Activated T-helper 1 cell treated with anti-CD3 and anti-CD28 coated beads, Interleukin-2, amount 50 U/mL, for 16 hours (primary cell): Measurements from ENCODE around the gene NKIRAS2.

Source experiments
- DNase-seq, 2 donors: peaks; one replicate each; pipeline ENCODE4 v3.0.0-alpha.2; 2020; ENCODE audit warnings: low read depth in 1 of 2, low spot score in 1 of 2

The NKIRAS2 gene

DNA sequence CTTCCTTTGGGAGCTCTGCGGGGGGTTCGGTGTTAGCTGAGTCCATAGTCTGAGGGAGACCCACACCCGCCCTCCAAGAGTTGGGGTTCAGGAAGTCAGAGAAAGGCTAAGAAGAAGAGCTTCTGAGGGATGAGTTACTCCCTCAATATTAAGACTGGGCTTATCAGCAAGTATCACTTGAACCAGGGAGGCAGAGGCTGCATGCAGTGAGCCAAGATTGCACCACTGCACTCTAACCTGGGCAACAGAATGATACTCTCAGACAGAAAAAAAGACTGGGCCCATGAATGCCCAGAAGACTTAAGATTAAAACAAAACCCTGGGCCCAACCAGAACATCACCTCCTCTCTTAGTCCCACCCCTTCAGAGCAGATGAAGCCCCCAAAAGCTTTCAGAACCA lies 6.0 kb downstream of the NKIRAS2 start:
- DNase-seq, result no peak

- no peak for DNase-seq
Observed at GRCh38 chr17:42026857-42027589, 7.1 kb downstream of the NKIRAS2 start.

DNA sequence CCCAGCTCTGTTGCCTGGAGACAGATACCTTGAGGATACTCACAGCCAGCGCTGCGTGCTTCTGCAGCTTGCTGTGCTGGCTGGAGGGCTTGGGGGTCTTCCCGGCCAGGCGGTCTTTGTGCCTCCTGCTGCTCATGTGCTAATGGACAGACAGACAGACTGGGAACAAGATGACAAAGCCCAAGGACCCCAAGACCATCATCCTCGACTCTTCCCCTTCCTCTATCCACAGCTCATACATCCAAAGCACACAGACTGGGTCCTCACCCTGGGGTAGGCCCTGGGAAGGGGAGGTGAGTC lies 7.7 kb downstream of the NKIRAS2 start:
- DNase-seq, result no peak

- DNase-seq, result no peak
Observed at GRCh38 chr17:42027961-42028790, 8.3 kb downstream of the NKIRAS2 start.

- no peak for DNase-seq
Observed at GRCh38 chr17:42028791-42029127, 8.9 kb downstream of the NKIRAS2 start.

- DNase-seq, result no peak
Observed at GRCh38 chr17:42031584-42031983, 11.7 kb downstream of the NKIRAS2 start.

GRCh38 chr17:42034059-42034458 lies 14.2 kb downstream of the NKIRAS2 start:
- DNase-seq, result no peak

DNA sequence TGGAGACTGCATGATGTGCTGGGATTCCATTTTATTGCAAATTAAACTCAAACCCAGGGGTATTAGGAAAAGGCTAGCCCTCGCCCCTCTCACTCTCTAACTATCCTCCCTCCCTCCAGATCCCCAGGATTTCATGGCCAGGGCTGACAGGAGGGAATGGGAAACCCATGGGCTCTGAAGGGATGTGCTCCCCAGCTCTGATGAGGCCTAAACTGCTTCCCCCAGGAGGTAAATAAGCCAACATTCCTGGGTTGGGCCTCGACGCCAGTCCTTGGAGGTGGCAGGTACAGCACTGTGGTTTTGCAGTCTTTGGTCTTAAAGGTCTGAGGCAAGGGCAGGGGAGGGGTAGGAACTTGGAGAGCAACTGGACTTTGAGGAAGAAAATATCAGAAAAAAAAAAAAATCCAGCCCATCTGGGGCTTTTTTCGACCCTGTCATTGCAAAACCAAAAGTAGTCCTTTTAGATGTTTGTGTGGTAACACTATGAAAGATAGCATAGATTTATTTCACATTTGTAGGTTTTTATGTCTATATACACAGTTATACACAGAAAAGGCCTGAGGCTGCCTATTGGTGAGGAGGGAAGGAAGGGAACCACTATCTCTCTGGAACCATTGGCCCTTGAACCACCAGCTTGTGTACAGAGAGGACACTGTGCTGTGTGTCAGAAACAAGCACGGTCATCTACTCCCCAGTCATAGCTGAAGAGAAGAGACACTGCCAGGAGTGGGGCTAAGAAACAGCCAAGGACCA lies 18.5 kb downstream of the NKIRAS2 start:
- DNase-seq, result no peak

DNA sequence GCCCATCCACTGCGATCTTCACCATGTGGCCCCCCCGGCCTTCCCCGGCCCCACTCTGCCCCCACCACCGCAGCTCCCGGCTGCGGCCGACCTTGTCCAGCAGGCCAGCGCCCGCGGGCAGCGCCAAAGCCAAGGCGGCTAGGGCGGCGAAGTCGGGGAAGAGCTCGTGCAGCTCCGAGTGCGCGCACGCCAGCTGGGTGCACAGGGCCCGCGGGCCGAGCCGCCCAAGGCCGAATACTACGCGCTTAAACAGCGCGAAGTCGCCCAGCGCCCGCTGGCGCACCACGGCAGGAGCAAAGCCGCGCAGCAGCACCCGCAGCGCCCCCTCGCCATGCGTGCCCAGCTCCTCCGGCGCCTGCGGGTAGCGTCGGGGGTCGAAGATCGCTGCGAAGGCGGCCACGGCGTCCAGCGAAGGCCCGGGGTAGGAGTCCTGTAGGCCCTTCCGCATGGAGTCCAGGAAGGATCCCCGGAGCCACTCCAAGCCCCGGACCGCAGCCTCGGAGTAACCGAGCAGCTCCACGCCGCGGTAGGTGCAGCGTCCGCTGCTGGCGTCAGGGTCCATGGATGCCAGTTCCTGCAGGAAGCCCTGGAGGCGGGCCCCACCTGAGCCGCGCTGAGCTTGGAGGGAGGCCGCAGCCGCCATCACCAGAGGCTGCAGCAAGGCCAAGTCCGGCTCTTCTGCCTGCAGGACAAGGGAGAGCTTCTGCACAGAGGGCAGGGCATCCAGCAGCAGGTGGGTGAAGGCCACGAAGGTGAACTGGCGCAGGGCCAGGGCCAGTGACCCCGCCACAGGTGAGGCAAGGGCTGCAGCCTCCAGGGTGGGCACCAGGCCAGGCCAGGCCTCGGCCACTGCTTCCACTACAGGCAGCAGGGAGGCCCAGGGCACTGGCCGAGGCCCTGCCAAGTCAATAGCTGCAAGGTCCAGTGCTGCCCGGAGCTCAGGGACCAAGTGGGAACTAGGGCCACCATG lies 20.2 kb downstream of the NKIRAS2 start:
- DNase-seq, result no peak

DNA sequence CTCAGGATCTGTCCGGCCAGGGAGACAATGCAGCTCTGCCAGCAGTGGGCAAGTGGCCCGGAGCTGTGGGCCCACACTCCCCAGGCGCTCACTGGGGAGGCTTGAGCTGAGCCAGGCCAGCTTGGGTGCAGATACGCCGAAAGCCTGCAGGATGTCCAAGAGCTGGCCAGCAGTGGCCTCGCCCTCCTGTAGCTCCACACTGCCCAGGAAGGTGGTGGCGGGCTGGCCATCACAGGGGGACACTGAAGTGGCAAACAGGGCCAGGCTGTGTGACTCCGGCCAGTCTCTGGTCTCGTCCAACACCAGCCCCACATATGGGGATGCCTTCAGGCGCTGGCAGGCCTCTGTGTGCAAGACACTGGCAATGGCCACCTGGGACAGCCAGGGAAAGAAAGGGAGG lies 20.9 kb downstream of the NKIRAS2 start:
- no peak for DNase-seq

DNA sequence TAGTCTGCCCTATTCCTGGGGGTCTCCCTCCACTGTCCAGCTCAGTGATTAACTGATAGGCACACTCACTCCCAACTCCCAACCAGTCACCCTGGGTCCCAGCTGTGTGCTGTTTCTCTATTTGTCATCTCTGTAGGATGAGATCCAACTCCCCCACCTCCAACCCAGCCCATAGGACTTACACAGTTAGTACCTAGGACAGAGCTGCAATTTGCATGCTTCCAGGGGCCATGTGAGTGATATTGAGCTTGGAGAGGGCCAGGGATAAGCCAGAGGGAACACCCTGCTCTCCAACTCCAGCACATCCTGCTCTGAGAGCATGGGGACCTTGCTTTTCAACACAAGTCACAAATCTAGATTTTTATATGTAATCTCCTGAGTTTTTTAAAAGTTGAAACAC lies 21.7 kb downstream of the NKIRAS2 start:
- DNase-seq, result no peak

DNA sequence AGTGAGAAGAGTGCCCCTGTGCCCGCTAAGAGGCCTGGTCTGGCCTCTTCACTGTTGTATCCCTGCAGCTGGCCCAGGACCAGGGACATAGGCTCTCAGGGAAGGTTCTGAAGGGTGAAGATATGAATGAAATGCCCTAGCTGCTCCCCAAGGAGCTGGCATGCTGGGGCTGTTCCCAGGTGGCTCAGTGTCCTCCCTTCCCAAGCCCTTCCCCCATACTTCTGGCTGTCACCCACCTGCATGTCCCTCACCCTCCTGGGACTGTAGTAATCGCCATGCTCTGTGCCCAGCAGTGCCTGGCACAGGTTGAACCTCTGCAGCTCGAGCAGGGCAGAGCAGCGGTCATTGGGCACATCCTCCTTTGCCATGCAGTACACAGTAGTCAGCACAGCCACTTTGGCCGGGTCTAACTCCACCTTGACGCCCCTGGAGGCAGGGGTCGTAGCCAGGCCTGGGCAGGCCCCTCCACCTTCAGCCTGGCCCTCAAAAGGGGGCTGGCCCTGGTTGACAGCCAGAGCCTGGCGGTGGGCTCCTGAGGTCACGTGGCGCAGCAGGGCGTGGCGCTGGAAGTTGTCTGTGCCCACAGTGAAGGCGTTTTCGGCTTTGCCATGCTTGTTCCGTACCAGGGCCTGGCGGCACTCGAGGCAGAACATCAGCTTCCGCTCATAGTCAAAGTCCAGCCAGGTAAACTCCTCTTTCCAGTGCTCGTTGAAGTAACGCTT lies 22.9 kb downstream of the NKIRAS2 start:
- DNase-seq, result no peak

DNA sequence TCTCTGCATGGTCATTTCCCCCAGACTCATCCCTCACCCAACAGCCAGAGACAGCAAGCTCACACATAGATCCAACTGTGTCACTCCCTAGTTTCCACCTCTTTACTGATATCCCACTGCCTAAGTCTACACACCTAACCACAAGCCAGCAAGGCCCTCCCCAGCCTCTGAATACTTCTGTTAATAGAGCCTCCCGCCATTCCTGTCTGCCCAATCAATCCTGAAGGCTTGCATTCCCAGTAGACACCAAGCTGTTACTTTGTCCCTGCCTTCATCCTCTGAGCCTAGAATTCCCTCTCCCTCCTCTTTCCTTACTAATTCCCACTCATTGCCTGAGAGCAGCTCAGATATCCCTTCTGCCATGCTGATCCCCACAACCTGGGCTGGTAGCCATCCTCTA lies 25.8 kb downstream of the NKIRAS2 start:
- no peak for DNase-seq

GRCh38 chr17:42047343-42047742 lies 27.5 kb downstream of the NKIRAS2 start:
- DNase-seq, result no peak

DNA sequence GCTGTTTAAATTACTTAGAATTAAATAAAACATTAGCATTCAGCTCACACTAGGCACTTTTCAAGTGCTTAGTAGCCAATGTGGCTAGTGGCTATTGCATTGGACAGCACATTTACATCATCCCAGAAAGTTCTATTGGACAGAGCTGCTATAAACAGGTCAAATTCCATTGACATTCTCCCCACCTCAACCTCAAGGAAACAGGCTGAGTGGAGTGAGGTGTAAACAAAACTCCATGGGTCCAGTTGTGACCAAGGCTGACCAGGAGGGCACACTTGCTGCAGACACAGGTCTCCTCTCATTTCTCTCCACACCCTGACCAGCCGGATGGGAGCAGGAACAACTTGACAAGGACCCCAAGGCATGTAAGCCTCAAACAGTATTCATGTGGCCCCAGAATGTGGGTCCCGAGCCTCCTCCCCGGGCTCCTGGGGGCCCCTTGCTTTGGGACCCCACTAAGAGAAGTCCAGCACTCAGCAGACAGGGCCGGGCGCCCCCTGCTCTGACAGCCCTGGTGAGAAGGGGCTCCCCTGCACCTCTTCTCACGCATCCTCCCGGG lies 30.0 kb downstream of the NKIRAS2 start:
- DNase-seq, result no peak

- DNase-seq, result peak in 1 of 2 donors; percentile 14
Observed at GRCh38 chr17:42050393-42051012, 30.6 kb downstream of the NKIRAS2 start, which contains the start of gene C17orf113. C17orf113 (minus strand) TSS chr17:42050601; CDS start chr17:42043376, 7,225 bp downstream.

DNA sequence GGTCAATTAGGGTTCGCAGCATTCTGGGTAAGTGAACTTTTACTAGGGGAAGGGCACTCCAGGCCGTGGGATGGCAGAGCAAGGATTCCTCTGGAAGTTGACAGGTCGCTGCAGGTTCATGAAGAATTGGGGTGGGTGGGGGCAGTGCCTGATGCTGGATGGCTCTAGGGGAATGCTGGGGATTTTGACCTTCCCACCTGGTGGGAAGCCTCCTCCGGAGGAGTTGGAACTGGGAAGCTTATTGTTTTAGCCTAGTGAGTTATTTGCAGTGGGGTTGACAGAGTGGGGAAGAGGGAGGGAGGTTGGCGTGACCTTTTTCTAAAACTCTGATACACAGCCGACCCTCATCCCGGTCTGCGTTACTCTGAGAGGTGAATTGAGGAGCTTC lies 31.1 kb downstream of the NKIRAS2 start:
- no peak for DNase-seq

DNA sequence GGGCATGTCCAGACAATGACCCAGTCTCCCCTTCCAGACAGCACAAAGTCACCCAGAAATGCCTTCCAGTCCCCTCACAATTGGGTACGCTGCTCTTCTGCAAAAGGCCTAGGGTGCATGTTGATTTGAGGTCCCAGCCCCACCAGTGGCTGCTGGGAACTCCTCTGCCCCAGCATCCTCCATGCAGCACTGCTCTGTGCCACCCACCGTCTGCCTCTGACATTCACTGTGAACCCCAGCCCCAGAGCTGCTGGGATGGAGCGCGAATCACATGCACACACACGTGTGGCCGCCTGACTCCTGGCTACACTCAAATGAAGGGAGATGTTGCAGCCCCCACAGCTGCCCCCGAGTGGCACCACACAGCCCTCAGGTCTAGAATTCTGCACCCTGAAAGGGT lies 31.8 kb downstream of the NKIRAS2 start:
- no peak for DNase-seq

DNA sequence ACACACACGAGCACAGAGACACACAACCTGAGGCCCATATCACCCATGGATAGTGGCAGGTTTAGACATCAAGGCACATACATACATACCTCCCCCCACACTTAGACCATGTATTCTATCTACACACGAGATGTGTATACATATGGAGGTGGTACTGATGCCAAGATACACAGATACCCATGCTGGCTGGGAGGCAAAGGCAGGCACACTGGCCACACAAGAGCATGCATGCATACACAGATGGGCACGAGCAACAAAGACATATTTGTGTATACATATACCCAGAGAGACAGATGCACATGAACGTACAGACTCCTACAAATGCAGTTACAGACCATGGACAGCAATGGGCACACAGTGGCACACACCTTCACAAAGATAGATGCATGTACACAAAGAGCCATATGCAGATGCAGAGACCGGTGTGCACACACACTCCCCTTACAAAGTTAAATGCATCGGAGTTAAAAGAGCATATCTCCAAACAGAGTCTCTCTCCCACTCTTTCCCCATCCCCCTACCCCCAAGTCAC lies 32.5 kb downstream of the NKIRAS2 start:
- no peak for DNase-seq
